GM12865 (cell line): ENCODE measurements around the gene FAM89B.
A peak's percentile ranks its signal among the peaks of the same experiment; 100 is the strongest.

ENCODE experiments used
- DNase-seq: peaks from one replicate; pipeline ENCODE4 v3.0.0; 2010; ENCODE audit warnings: low read depth
- H3K4me3 ChIP-seq: 2 replicates; pipeline ENCODE4 v1.5.1; 2011; ENCODE audit warnings: mild to moderate bottlenecking, low read depth, low read length, control low read depth
- CTCF ChIP-seq: IDR thresholded peaks from 2 replicates; pipeline ENCODE4 v1.5.1; 2011; ENCODE audit warnings: low read length, control low read depth, low read depth, inconsistent platforms; ENCODE audit not compliant: insufficient read depth; ENCODE audit errors: missing control alignments

FAM89B gene

GRCh38 chr11:65576867-65577755, 4.8 kb downstream of the FAM89B start:
- no peak for DNase-seq
- TF ChIP-seq CTCF, result no peak
- peak overlapping the region; percentile 98 for H3K4me3 ChIP-seq

GRCh38 chr11:65577756-65578109, 5.4 kb downstream of the FAM89B start:
- DNase-seq, result no peak
- TF ChIP-seq CTCF, result no peak
- H3K4me3 ChIP-seq, result peak overlapping the region; percentile 98

- TF ChIP-seq CTCF, result no peak
- peak overlapping the region; percentile 98; the same call in 1 of the 2 replicates for H3K4me3 ChIP-seq
- no peak for DNase-seq
These were observed 5.8 kb downstream of the FAM89B start for GRCh38 chr11:65578134-65578533.

GRCh38 chr11:65578667-65579066, 6.3 kb downstream of the FAM89B start:
- DNase-seq, result no peak
- H3K4me3 ChIP-seq, result no peak overlapping the region
- TF ChIP-seq CTCF, result no peak

- no peak overlapping the region for H3K4me3 ChIP-seq
- DNase-seq, result no peak
- TF ChIP-seq CTCF, result no peak
These were observed 7.0 kb downstream of the FAM89B start for GRCh38 chr11:65579291-65579690.

GRCh38 chr11:65580031-65580692, 7.8 kb downstream of the FAM89B start:
- no peak overlapping the region for H3K4me3 ChIP-seq
- TF ChIP-seq CTCF, result no peak
- no peak for DNase-seq
